ENCODE measurements around the gene LOXL1.

DNA sequence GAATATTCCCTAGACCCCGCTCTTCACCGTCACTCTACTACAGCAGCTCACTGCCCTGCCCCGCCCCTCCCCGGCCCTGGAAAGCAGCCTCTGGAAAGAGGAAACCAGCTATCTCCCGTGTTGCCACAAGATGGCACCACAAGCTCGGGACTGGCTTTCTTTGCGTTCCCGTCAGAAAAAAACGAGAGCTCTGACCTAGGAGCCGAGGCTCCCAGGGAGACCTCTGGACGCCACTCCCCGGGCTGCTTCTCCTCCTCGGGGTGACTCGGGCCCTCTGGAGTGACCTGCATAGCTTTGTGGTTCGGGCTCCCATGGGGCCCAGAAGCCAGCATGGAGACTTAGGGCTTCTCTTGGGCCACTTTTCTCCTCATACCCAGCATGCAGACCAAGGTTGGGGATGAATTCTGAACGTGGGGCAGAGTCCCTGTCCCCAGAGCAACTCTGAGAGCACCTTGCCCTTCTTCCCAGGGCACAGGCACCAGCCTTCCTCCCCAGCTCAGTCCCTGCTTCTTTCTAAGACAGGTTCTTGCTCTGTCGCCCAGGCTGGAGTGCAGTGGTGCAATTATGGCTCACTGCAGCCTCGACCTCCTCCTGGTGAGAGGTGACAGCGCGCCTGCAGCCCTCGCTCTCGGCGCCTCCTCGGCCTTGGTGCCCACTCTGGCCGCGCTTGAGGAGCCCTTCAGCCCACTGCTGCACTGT lies 46.9 kb downstream of the LOXL1 start:
- TF ChIP-seq, protein P1, sequence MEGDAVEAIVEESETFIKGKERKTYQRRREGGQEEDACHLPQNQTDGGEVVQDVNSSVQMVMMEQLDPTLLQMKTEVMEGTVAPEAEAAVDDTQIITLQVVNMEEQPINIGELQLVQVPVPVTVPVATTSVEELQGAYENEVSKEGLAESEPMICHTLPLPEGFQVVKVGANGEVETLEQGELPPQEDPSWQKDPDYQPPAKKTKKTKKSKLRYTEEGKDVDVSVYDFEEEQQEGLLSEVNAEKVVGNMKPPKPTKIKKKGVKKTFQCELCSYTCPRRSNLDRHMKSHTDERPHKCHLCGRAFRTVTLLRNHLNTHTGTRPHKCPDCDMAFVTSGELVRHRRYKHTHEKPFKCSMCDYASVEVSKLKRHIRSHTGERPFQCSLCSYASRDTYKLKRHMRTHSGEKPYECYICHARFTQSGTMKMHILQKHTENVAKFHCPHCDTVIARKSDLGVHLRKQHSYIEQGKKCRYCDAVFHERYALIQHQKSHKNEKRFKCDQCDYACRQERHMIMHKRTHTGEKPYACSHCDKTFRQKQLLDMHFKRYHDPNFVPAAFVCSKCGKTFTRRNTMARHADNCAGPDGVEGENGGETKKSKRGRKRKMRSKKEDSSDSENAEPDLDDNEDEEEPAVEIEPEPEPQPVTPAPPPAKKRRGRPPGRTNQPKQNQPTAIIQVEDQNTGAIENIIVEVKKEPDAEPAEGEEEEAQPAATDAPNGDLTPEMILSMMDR (optimal IDR thresholded peaks at IDR 0.05 in 1 of 3, IDR thresholded peaks at IDR 0.05 in 1 of 3, conservative IDR thresholded peaks at IDR 0.05 in 1 of 3; ENCODE audit: extremely low read depth in 1 of 3, insufficient read depth in 2 of 3, low read length in 3 of 3) = peak; percentile 86 to 91 (median 90)
- TF ChIP-seq EZH2 (IDR thresholded peaks at IDR 0.05; ENCODE audit: low read length) = no peak

Measured in keratinocyte (primary cell).